Esophagus muscularis mucosa (tissue), 3 donors: ENCODE data around the gene GRIK1.

ENCODE experiments used
- CTCF ChIP-seq, 3 experiments: fragments of 200-600 bp in 2 of 3; fragments of 450-650 bp in 1 of 3; sonication (generic) in 2 of 3; IDR thresholded peaks; one replicate each; pipeline ENCODE4 v1.5.1; 2017 to 2019; ENCODE audit warnings: antibody characterized with exemption in 3 of 3, mild to moderate bottlenecking in 2 of 3, moderate library complexity in 1 of 3
- POLR2AphosphoS5 ChIP-seq, 2 donors: sonication (generic); formaldehyde crosslinking; IDR thresholded peaks; one replicate each; pipeline ENCODE4 v1.6.1; 2017; ENCODE audit warnings: antibody characterized with exemption in 2 of 2

- TF ChIP-seq POLR2AphosphoS5 (IDR thresholded peaks at IDR 0.05) (no peak), CTCF (IDR thresholded peaks at IDR 0.05) (no peak)
Observed at GRCh38 chr21:29797155-29797554, 142.6 kb downstream of the GRIK1 start.
